IMR-90 (cell line): ENCODE data around the gene IL12RB1. TPM values are rescaled to one million over a fixed set of nuclear protein-coding genes. Genes with fewer than 3 reads are reported as not detected.

Experiments used
- ATAC-seq: fragments of 200-7000 bp; cut with Tn5 transposase; 2 replicates; pipeline ENCODE4 v1.9.1; 2020; ENCODE audit warnings: low read depth, mild to moderate bottlenecking, moderate library complexity
- BruUV-seq: library from RNA; stranded (reverse); fragments of 400-500 nt; replicated peaks from 2 replicates; lab custom pipeline; 2021; lab: Mats Ljungman, UMichigan
- CTCF ChIA-PET: fragments of 300-600 bp; formaldehyde crosslinking; extraction: SDS; loops from one replicate; lab custom pipeline; 2021; ENCODE audit warnings: antibody characterized with exemption; lab: Yijun Ruan, JAX
- POLR2A ChIA-PET: fragments of 300-600 bp; sonication (Branson Sonifier 250); formaldehyde crosslinking; loops from one replicate; lab custom pipeline; 2022; ENCODE audit warnings: antibody characterized with exemption; ENCODE audit not compliant: unreplicated experiment; lab: Charles Lee
- DNase-seq: peaks from one replicate; pipeline ENCODE4 v3.0.0; 2013
- H2AFZ ChIP-seq: replicated peaks from 2 replicates; pipeline ENCODE3; 2013; ENCODE audit warnings: low read length, mild to moderate bottlenecking; ENCODE audit not compliant: poor library complexity
- H2AK5ac ChIP-seq: 2 replicates; pipeline ENCODE4 v1.6.1; 2013; ENCODE audit warnings: low read depth, low read length, inconsistent platforms
- H2AK9ac ChIP-seq: replicated peaks from 2 replicates; pipeline ENCODE3; 2013; ENCODE audit warnings: mild to moderate bottlenecking, low read depth, low read length, moderate library complexity; ENCODE audit not compliant: poor library complexity
- H2BK120ac ChIP-seq: 2 replicates; pipeline ENCODE4 v1.6.1; 2013; ENCODE audit warnings: low read depth, low read length, inconsistent platforms
- H2BK15ac ChIP-seq: 3 replicates; pipeline ENCODE4 v1.6.1; 2013; ENCODE audit warnings: low read depth, low read length, inconsistent platforms
- H2BK20ac ChIP-seq: 2 replicates; pipeline ENCODE4 v1.6.1; 2013; ENCODE audit warnings: low read depth, mild to moderate bottlenecking, inconsistent platforms, low read length, moderate library complexity
- H2BK5ac ChIP-seq: 2 replicates; pipeline ENCODE4 v1.6.1; 2013; ENCODE audit warnings: mild to moderate bottlenecking, low read depth, low read length, inconsistent platforms; ENCODE audit not compliant: poor library complexity, severe bottlenecking
- H3K14ac ChIP-seq: replicated peaks from 2 replicates; pipeline ENCODE4 v1.6.1; 2013; ENCODE audit warnings: low read depth, low read length, inconsistent platforms
- H3K18ac ChIP-seq: 2 replicates; pipeline ENCODE4 v1.6.1; 2013; ENCODE audit warnings: low read depth, low read length, control low read depth
- H3K23ac ChIP-seq: 2 replicates; pipeline ENCODE4 v1.6.1; 2013; ENCODE audit warnings: low read depth, low read length, inconsistent platforms
- H3K27ac ChIP-seq: 2 replicates; pipeline ENCODE4 v1.5.1; 2013; ENCODE audit warnings: mild to moderate bottlenecking, control low read depth, low read length; ENCODE audit not compliant: insufficient read depth
- H3K27me3 ChIP-seq: 2 replicates; pipeline ENCODE4 v1.6.1; 2013; ENCODE audit warnings: low read length; ENCODE audit not compliant: control insufficient read depth, insufficient read depth
- H3K36me3 ChIP-seq: 2 replicates; pipeline ENCODE4 v1.6.1; 2013; ENCODE audit warnings: low read length, mixed read lengths; ENCODE audit not compliant: control insufficient read depth, insufficient read depth
- H3K4ac ChIP-seq: 2 replicates; pipeline ENCODE4 v1.6.1; 2013; ENCODE audit warnings: low read depth, low read length, inconsistent platforms
- H3K4me1 ChIP-seq: 2 replicates; pipeline ENCODE4 v1.6.1; 2013; ENCODE audit warnings: low read length, mixed read lengths; ENCODE audit not compliant: control insufficient read depth, insufficient read depth
- H3K4me2 ChIP-seq: 2 replicates; pipeline ENCODE4 v1.6.1; 2013; ENCODE audit warnings: low read depth, mild to moderate bottlenecking, control low read depth, low read length, moderate library complexity
- H3K4me3 ChIP-seq: 2 replicates; pipeline ENCODE4 v1.5.1; 2013; ENCODE audit warnings: low read depth, mild to moderate bottlenecking, control low read depth, low read length, moderate library complexity; ENCODE audit not compliant: insufficient read depth
- H3K56ac ChIP-seq: 2 replicates; pipeline ENCODE4 v1.6.1; 2013; ENCODE audit warnings: low read length, inconsistent platforms; ENCODE audit not compliant: insufficient read depth; ENCODE audit errors: extremely low read depth
- H3K79me1 ChIP-seq, 2 experiments: 2 replicates each; pipeline ENCODE4 v1.6.1; 2013; ENCODE audit warnings: low read length in 2 of 2, inconsistent platforms in 1 of 2, low read depth in 1 of 2
- H3K9ac ChIP-seq: 2 replicates; pipeline ENCODE4 v1.6.1; 2013; ENCODE audit warnings: low read depth, low read length, control low read depth
- H3K9me1 ChIP-seq: 2 replicates; pipeline ENCODE4 v1.6.1; 2013; ENCODE audit warnings: low read length, inconsistent platforms; ENCODE audit not compliant: insufficient read depth
- H3K9me3 ChIP-seq: 2 replicates; pipeline ENCODE4 v1.6.1; 2013; ENCODE audit warnings: low read length; ENCODE audit not compliant: control insufficient read depth, insufficient read depth
- H4K20me1 ChIP-seq: 2 replicates; pipeline ENCODE4 v1.6.1; 2013; ENCODE audit warnings: low read length, inconsistent platforms; ENCODE audit not compliant: insufficient read depth
- H4K5ac ChIP-seq: 2 replicates; pipeline ENCODE4 v1.6.1; 2013; ENCODE audit warnings: mild to moderate bottlenecking, low read depth, low read length, control low read depth
- H4K8ac ChIP-seq, 2 experiments: 2 replicates each; pipeline ENCODE4 v1.6.1; 2013; ENCODE audit warnings: low read depth in 2 of 2, low read length in 2 of 2, control low read depth in 1 of 2, inconsistent platforms in 1 of 2
- H4K91ac ChIP-seq: 2 replicates; pipeline ENCODE4 v1.6.1; 2013; ENCODE audit warnings: low read depth, low read length, inconsistent platforms; ENCODE audit not compliant: insufficient read depth
- RCOR1 ChIP-seq: IDR thresholded peaks from 2 replicates; pipeline ENCODE4 v1.6.1; 2012; ENCODE audit warnings: mild to moderate bottlenecking, low read length, improper control_type of control experiment; ENCODE audit not compliant: insufficient replicate concordance
- WGBS, 2 experiments: methylation state at CpG; one replicate each; pipeline versions ENCODE4 v1.1.5 to v1.1.7; 2013; ENCODE audit warnings: missing lambda C conversion rate in 2 of 2; ENCODE audit not compliant: insufficient read length in 1 of 2; ENCODE audit errors: extremely low coverage in 2 of 2; 5-methylcytosine and 5-hydroxymethylcytosine counted together
- dilution Hi-C: fragments of 300-500 bp; cut with HindIII; formaldehyde crosslinking; loops from one replicate; pipeline ENCODE4 v1.14.3; 2018; ENCODE audit warnings: low sequenced_read_pairs; ENCODE audit not compliant: unreplicated experiment
- in situ Hi-C: fragments of 300-500 bp; cut with MboI; formaldehyde crosslinking; loops from 3 replicates; pipeline ENCODE4 v1.14.3; 2019; ENCODE audit warnings: low sequenced_read_pairs, inconsistent platforms, mixed read lengths
- intact Hi-C: fragments of 100-400 bp; cut with micrococcal nuclease; formaldehyde crosslinking; loops from 2 replicates; pipeline ENCODE4 v1.10.0; 2022
- polyA plus RNA-seq, 3 experiments: library from polyadenylated mRNA; depleted of rRNA; stranded (reverse); fragments of >200 nt; gene quantifications; 2 replicates each; pipeline ENCODE4 v1.2.3, GENCODE V29; 2012; ENCODE audit warnings: low replicate concordance in 1 of 3
- total RNA-seq: library from RNA; depleted of rRNA; stranded (reverse); fragments of >200 nt; gene quantifications from 2 replicates; pipeline ENCODE4 v1.2.3, GENCODE V29; 2012
- TF ChIP-seq, protein P1 (sequence below): fragments of 150-350 bp; IDR thresholded peaks from 2 replicates; pipeline ENCODE4 v1.6.1; 2016; ENCODE audit warnings: low read depth, mild to moderate bottlenecking, low read length, moderate library complexity, borderline replicate concordance

The IL12RB1 gene
- total and polyA plus RNA-seq, 2 of the 4 experiments (the other 2 are of a cell fraction) = not detected

DNA sequence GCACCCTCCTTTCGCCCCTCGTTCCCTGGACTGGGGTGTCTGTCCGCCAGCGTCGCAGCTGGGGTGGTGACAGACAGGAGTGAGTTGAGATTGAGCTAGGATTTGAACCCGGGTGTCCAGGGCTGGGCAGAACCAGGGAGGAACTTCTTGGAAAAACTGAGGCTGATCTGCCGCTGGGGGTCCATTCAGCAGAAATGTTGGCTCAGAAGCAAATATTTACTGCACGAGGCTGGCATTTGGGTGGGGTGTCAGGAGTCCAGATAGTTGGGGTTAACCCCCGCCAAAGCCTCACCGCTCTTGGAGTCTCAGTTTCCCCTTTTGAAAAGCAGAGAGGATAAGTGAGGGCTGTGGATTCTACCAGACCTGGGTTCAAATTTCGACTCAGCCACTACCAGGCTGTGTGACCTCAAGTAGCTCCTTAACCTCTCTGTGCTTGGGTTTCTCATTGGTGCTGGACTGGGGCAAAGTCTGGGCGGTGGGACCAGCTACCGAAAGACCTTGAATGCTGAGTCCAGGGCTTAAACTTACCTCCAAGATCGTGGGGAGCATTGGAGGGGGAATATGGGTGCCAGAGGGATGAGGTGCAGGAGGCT lies 31.8 kb upstream of the IL12RB1 start:
- 69% methylated on average over 5 of the region's 14 CpGs; no CpG with 5 or more reads in 1 of the 2 experiments for WGBS, 2 experiments
- in situ Hi-C loops = loop anchor here (10.0 kb wide), 1 partner anchor 296 kb away; the partner anchor contains the start of gene SSBP4
- H3K36me3 ChIP-seq = peaks cover 17% of the 10 kb centered on the region
- no peak overlapping the region for H3K18ac ChIP-seq
- peak overlapping the region; percentile 49; the same call in 1 of the 2 replicates for H3K4ac ChIP-seq
- peaks cover 6 to 14% of the 10 kb centered on the region in 2 experiments; a peak in 2 of 4 replicates for H3K79me1 ChIP-seq
- no TSS peak for BruUV-seq
- H2AK5ac ChIP-seq = peak overlapping the region; percentile 45; the same call in 1 of the 2 replicates
- DNase-seq (no peak), ATAC-seq (no peak)
- no peak overlapping the region for H2BK20ac ChIP-seq
- H3K9ac ChIP-seq = peak overlapping the region; percentile 47
- H3K9me1 ChIP-seq = peaks cover 6% of the 10 kb centered on the region; the same call in 1 of the 2 replicates
- POLR2A ChIA-PET = interaction anchor here (1.3 kb wide), 1 partner anchor 161 kb away, joined by 3 read pairs; no protein-coding TSS in a partner anchor
- peak overlapping the region; percentile 92 for H2AFZ ChIP-seq
- H2BK15ac ChIP-seq = no peak overlapping the region
- H3K4me3 ChIP-seq = peak overlapping the region; percentile 61
- H3K27me3 ChIP-seq = no peaks in the 10 kb centered on the region
- H3K56ac ChIP-seq = no peak overlapping the region
- H3K14ac ChIP-seq = peak overlapping the region; percentile 80; the same call in 1 of the 2 replicates
- peaks cover 13% of the 10 kb centered on the region for H3K4me1 ChIP-seq
- peak overlapping the region; percentile 8; the same call in 1 of the 2 replicates for H3K27ac ChIP-seq
- no peak overlapping the region for H2BK120ac ChIP-seq
- H4K91ac ChIP-seq = no peak overlapping the region
- H4K20me1 ChIP-seq = peaks cover 2% of the 10 kb centered on the region; the same call in 1 of the 2 replicates
- H4K8ac ChIP-seq = peak overlapping the region in 1 of 2 experiments; percentile 50; a peak in 1 of 4 replicates
- CTCF ChIA-PET = no interaction called here
- no peaks in the 10 kb centered on the region for H3K9me3 ChIP-seq
- TF ChIP-seq RCOR1 = peak; percentile 40
- TF ChIP-seq, protein P1, sequence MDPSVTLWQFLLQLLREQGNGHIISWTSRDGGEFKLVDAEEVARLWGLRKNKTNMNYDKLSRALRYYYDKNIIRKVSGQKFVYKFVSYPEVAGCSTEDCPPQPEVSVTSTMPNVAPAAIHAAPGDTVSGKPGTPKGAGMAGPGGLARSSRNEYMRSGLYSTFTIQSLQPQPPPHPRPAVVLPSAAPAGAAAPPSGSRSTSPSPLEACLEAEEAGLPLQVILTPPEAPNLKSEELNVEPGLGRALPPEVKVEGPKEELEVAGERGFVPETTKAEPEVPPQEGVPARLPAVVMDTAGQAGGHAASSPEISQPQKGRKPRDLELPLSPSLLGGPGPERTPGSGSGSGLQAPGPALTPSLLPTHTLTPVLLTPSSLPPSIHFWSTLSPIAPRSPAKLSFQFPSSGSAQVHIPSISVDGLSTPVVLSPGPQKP = no peak
- H2BK5ac ChIP-seq = no peak overlapping the region
- intact Hi-C loops = no loop called here
- H4K5ac ChIP-seq = no peak overlapping the region
- H3K4me2 ChIP-seq = peak overlapping the region; percentile 80
- dilution Hi-C loops = no loop called here
- peak overlapping the region; percentile 80 for H2AK9ac ChIP-seq
- peak overlapping the region; percentile 91 for H3K23ac ChIP-seq
